Hepatocyte (in vitro differentiated cells): Measurements from ENCODE around the gene TMEM129. TPM values are rescaled to one million over a fixed set of nuclear protein-coding genes. Genes with fewer than 3 reads are reported as not detected.

Experiments used
- DNase-seq: peaks from one replicate; pipeline ENCODE4 v3.0.0-alpha.2; 2016; ENCODE audit warnings: low spot score
- H2AFZ ChIP-seq: fragments of 200-600 bp; sonication (generic); 2 replicates; pipeline ENCODE4 v1.6.0; 2016; ENCODE audit warnings: antibody characterized with exemption, mild to moderate bottlenecking
- H3K27ac ChIP-seq: fragments of 200-600 bp; sonication (generic); 2 replicates; pipeline ENCODE4 v1.5.1; 2016; ENCODE audit warnings: mild to moderate bottlenecking
- H3K27me3 ChIP-seq: fragments of 200-600 bp; sonication (generic); 2 replicates; pipeline ENCODE4 v1.6.1; 2016
- H3K36me3 ChIP-seq: fragments of 200-600 bp; sonication (generic); replicated peaks from 2 replicates; pipeline ENCODE4 v1.5.1; 2016; ENCODE audit warnings: low read depth; ENCODE audit not compliant: insufficient read depth
- H3K4me1 ChIP-seq: fragments of 200-600 bp; sonication (generic); 2 replicates; pipeline ENCODE4 v1.5.1; 2016; ENCODE audit warnings: mild to moderate bottlenecking, moderate library complexity; ENCODE audit not compliant: insufficient read depth
- H3K4me2 ChIP-seq: fragments of 200-600 bp; sonication (generic); 2 replicates; pipeline ENCODE4 v1.6.0; 2016
- H3K4me3 ChIP-seq: fragments of 200-600 bp; sonication (generic); 2 replicates; pipeline ENCODE4 v1.5.1; 2016; ENCODE audit warnings: mild to moderate bottlenecking
- H3K79me2 ChIP-seq: fragments of 200-600 bp; sonication (generic); 2 replicates; pipeline ENCODE4 v1.6.0; 2017; ENCODE audit warnings: mild to moderate bottlenecking
- H3K9me2 ChIP-seq: fragments of 200-600 bp; sonication (generic); replicated peaks from 2 replicates; pipeline ENCODE4 v1.6.0; 2017; ENCODE audit warnings: mild to moderate bottlenecking; ENCODE audit not compliant: insufficient read depth
- H3K9me3 ChIP-seq: fragments of 200-600 bp; sonication (generic); 2 replicates; pipeline ENCODE4 v1.5.1; 2016; ENCODE audit warnings: low read depth, mild to moderate bottlenecking
- H4K20me1 ChIP-seq: fragments of 200-600 bp; sonication (generic); 2 replicates; pipeline ENCODE4 v1.6.0; 2016; ENCODE audit warnings: mild to moderate bottlenecking; ENCODE audit not compliant: insufficient read depth, poor library complexity, severe bottlenecking
- EZH2 ChIP-seq: fragments of 200-600 bp; sonication (generic); IDR thresholded peaks from 2 replicates; pipeline ENCODE4 v1.6.1; 2016; ENCODE audit warnings: antibody characterized with exemption, mild to moderate bottlenecking, borderline replicate concordance
- EZH2phosphoT487 ChIP-seq: fragments of 200-600 bp; sonication (generic); IDR thresholded peaks from one replicate; pipeline ENCODE4 v1.6.1; 2018; ENCODE audit warnings: antibody characterized with exemption, mild to moderate bottlenecking, low read depth, moderate library complexity; ENCODE audit not compliant: unreplicated experiment, severe bottlenecking
- WGBS: methylation state at CpG from one replicate; pipeline ENCODE4 v1.1.6; 2016; ENCODE audit warnings: low lambda C conversion rate; ENCODE audit errors: missing lambda C conversion rate; 5-methylcytosine and 5-hydroxymethylcytosine counted together
- polyA plus RNA-seq: library from polyadenylated mRNA; unstranded; fragments of >200 nt; fragmentation: Nextera tagmentation; extraction: Ambion mirVana; gene quantifications from 2 replicates; pipeline ENCODE4 v1.2.1, GENCODE V29; 2016
- total RNA-seq: library from RNA; depleted of rRNA; stranded (reverse); fragments of >200 nt; gene quantifications from 2 replicates; pipeline ENCODE4 v1.2.3, GENCODE V29; 2014
- TF ChIP-seq, protein P1 (sequence below): fragments of 200-600 bp; sonication (generic); IDR thresholded peaks from 2 replicates; pipeline ENCODE4 v1.5.1; 2016; ENCODE audit warnings: antibody characterized with exemption, mild to moderate bottlenecking; ENCODE audit not compliant: poor library complexity

TMEM129 gene
- total and polyA plus RNA-seq, 2 experiments from 2014 or later: 40.8 to 59.4 TPM

DNA sequence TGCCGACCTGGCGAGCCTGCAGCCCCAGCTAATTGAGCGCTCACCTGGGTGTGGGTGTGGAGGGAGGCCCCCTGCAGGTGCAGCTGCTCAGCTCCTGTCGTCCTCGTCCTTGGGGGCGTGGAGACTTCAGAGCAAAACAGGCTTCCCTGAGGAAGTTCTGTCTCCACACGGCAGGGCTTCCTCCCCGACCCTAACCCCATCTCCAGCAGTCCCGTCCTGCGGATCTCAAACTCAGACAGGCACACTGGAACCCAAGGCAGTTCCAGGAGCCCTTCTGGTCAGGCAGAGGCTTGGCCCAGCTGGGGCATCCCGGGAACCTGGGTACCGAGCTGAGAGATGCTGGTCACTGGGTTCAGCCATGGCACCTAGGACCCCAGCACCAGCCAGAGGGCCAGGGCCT is 24.6 kb upstream of the TMEM129 start:
- 83% methylated on average over 12 of the region's 12 CpGs for WGBS
- H3K9me2 ChIP-seq: no peaks in the 10 kb centered on the region

DNA sequence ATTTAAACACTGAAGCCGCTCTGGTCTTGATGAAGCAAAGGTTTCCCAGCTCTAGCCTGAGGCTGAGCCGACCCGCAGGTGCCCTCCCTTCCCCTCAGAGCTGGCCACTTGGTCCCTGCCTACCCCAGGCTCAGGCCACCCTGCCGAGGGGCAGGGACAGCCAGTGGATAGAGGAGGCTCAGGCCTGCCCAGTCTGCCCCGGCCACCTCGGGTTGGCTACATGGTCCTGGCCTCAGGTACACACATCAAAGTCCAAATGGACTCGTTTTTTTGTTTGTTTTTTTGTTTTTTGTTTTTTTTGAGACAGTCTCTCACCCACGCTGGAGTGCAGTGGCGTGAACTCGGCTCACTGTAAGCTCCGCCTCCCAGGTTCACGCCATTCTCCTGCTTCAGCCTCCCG is 24.0 kb upstream of the TMEM129 start:
- H3K9me2 ChIP-seq: no peaks in the 10 kb centered on the region
- no peak for DNase-seq
- WGBS: 88% methylated on average over 13 of the region's 13 CpGs

More for the DNA sequence above, 24.6 kb upstream of the TMEM129 start:
- H3K4me2 ChIP-seq: no peak overlapping the region
- no peaks in the 10 kb centered on the region for H3K79me2 ChIP-seq
- H2AFZ ChIP-seq: no peak overlapping the region
- H3K27ac ChIP-seq: no peak overlapping the region
- H3K9me3 ChIP-seq: no peaks in the 10 kb centered on the region
- H3K4me1 ChIP-seq: peaks cover 4% of the 10 kb centered on the region
- H3K36me3 ChIP-seq: no peaks in the 10 kb centered on the region
- no peaks in the 10 kb centered on the region for H3K27me3 ChIP-seq
- H4K20me1 ChIP-seq: no peaks in the 10 kb centered on the region
- no peak for DNase-seq
- no peak overlapping the region for H3K4me3 ChIP-seq
- TF ChIP-seq EZH2 (no peak), EZH2phosphoT487 (no peak)
- TF ChIP-seq, protein P1, sequence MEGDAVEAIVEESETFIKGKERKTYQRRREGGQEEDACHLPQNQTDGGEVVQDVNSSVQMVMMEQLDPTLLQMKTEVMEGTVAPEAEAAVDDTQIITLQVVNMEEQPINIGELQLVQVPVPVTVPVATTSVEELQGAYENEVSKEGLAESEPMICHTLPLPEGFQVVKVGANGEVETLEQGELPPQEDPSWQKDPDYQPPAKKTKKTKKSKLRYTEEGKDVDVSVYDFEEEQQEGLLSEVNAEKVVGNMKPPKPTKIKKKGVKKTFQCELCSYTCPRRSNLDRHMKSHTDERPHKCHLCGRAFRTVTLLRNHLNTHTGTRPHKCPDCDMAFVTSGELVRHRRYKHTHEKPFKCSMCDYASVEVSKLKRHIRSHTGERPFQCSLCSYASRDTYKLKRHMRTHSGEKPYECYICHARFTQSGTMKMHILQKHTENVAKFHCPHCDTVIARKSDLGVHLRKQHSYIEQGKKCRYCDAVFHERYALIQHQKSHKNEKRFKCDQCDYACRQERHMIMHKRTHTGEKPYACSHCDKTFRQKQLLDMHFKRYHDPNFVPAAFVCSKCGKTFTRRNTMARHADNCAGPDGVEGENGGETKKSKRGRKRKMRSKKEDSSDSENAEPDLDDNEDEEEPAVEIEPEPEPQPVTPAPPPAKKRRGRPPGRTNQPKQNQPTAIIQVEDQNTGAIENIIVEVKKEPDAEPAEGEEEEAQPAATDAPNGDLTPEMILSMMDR: no peak

DNA sequence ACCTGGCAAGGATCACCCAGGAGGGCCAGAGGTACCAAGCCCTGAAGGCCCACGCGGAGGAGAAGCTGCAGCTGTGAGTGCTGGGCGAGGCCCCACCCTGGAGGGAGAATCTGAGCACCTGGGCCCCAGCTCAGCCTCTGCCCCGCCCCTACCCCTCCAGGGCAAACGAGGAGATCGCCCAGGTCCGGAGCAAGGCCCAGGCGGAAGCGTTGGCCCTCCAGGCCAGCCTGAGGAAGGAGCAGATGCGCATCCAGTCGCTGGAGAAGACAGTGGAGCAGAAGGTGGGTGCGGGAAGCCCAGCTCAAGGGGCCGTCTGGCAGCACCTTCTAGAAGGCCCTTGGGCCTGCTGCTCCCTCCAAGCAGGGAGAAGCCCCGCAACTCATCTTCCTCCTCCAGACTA is 23.4 kb upstream of the TMEM129 start:
- no peaks in the 10 kb centered on the region for H3K9me2 ChIP-seq

More for the DNA sequence above, 24.0 kb upstream of the TMEM129 start:
- Histone ChIP-seq H3K27me3 (no peaks in the 10 kb centered on the region), H3K4me3 (no peak overlapping the region), H3K9me3 (no peaks in the 10 kb centered on the region), H2AFZ (no peak overlapping the region), H3K4me1 (peaks cover 4% of the 10 kb centered on the region), H3K27ac (no peak overlapping the region), H3K4me2 (no peak overlapping the region), H3K36me3 (no peaks in the 10 kb centered on the region), H3K79me2 (no peaks in the 10 kb centered on the region), H4K20me1 (no peaks in the 10 kb centered on the region)
- no peak for TF ChIP-seq EZH2
- no peak for TF ChIP-seq EZH2phosphoT487
- TF ChIP-seq, protein P1: no peak

DNA sequence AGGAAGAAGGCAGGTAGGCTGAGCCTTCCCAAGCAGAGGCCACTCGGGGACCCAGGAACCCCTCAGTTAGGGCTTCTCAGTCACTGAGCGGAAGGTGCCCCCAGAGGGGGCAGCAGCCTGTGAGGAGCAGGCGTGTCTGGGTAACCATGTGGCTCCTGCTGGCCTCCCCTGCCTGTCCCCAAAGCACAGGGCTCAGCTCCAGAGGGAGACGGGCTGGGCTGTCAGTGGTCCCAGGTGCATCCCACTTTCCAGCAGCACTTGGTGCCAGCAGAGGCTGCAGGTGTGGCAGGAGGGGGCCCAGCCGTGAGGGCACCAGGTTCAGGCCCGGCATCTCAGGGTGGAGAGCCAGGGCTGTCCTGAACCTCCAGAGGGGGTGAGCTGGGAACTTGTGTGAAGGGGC is 22.9 kb upstream of the TMEM129 start:
- Histone ChIP-seq H3K27ac (no peak overlapping the region), H2AFZ (no peak overlapping the region), H3K27me3 (no peaks in the 10 kb centered on the region), H4K20me1 (no peaks in the 10 kb centered on the region), H3K4me1 (peaks cover 4% of the 10 kb centered on the region), H3K9me2 (no peaks in the 10 kb centered on the region), H3K9me3 (no peaks in the 10 kb centered on the region), H3K4me2 (no peak overlapping the region), H3K36me3 (no peaks in the 10 kb centered on the region), H3K79me2 (no peaks in the 10 kb centered on the region), H3K4me3 (no peak overlapping the region)
- 92% methylated on average over 6 of the region's 6 CpGs for WGBS
- no peak for DNase-seq
- TF ChIP-seq EZH2: no peak
- no peak for TF ChIP-seq EZH2phosphoT487
- TF ChIP-seq, protein P1: no peak

More for the DNA sequence above, 23.4 kb upstream of the TMEM129 start:
- DNase-seq: no peak
- Histone ChIP-seq H3K27ac (no peak overlapping the region), H3K4me2 (no peak overlapping the region), H2AFZ (no peak overlapping the region), H3K27me3 (no peaks in the 10 kb centered on the region), H3K4me3 (no peak overlapping the region), H3K79me2 (no peaks in the 10 kb centered on the region), H4K20me1 (no peaks in the 10 kb centered on the region), H3K4me1 (peaks cover 4% of the 10 kb centered on the region), H3K9me3 (no peaks in the 10 kb centered on the region), H3K36me3 (no peaks in the 10 kb centered on the region)
- TF ChIP-seq EZH2phosphoT487: no peak
- 87% methylated on average over 13 of the region's 14 CpGs for WGBS
